GM23338 (cell line): Measurements from ENCODE around the gene CTAGE9. TPM values are rescaled to one million over a fixed set of nuclear protein-coding genes. Genes with fewer than 3 reads are reported as not detected.
"Not testable (repeated sequence)": the region's sequence is repeated elsewhere in the genome, so short reads cannot be mapped to it uniquely, and the experiment has no call there.

Source experiments
- ATAC-seq: fragments of 200-7000 bp; cut with Tn5 transposase; 3 replicates; pipeline ENCODE4 v1.9.1; 2020
- DNase-seq: peaks from one replicate; pipeline ENCODE4 v3.0.0-alpha.2; 2015; ENCODE audit warnings: low spot score
- H2AFZ ChIP-seq: fragments of 200-600 bp; sonication (generic); 2 replicates; pipeline ENCODE4 v1.8.0; 2016; ENCODE audit warnings: antibody characterized with exemption, mild to moderate bottlenecking, moderate library complexity
- H3F3A ChIP-seq: fragments of 200-600 bp; sonication (generic); replicated peaks from 2 replicates; pipeline ENCODE4 v1.8.0; 2017; ENCODE audit warnings: antibody characterized with exemption, mixed run types, low read depth
- H3K27ac ChIP-seq: fragments of 200-600 bp; sonication (generic); 2 replicates; pipeline ENCODE4 v1.6.1; 2016; ENCODE audit warnings: low read depth
- H3K27me3 ChIP-seq: fragments of 200-600 bp; sonication (generic); 2 replicates; pipeline ENCODE4 v1.8.0; 2016; ENCODE audit warnings: mild to moderate bottlenecking, mixed run types, moderate library complexity; ENCODE audit not compliant: insufficient read depth
- H3K36me3 ChIP-seq: fragments of 200-600 bp; sonication (generic); 2 replicates; pipeline ENCODE4 v1.8.0; 2016; ENCODE audit warnings: mild to moderate bottlenecking; ENCODE audit not compliant: insufficient read depth
- H3K4me1 ChIP-seq: fragments of 200-600 bp; sonication (generic); 2 replicates; pipeline ENCODE4 v1.8.0; 2016; ENCODE audit warnings: mild to moderate bottlenecking, moderate library complexity; ENCODE audit not compliant: insufficient read depth
- H3K4me2 ChIP-seq: fragments of 200-600 bp; sonication (generic); 2 replicates; pipeline ENCODE4 v1.7.1; 2017; ENCODE audit warnings: mixed run types
- H3K4me3 ChIP-seq: fragments of 200-600 bp; sonication (generic); 2 replicates; pipeline ENCODE4 v1.6.1; 2016; ENCODE audit warnings: mixed run types
- H3K79me2 ChIP-seq: fragments of 200-600 bp; sonication (generic); replicated peaks from 2 replicates; pipeline ENCODE4 v1.8.0; 2017; ENCODE audit warnings: mild to moderate bottlenecking; ENCODE audit not compliant: insufficient read depth
- H3K9me2 ChIP-seq: fragments of 200-600 bp; sonication (generic); 2 replicates; pipeline ENCODE4 v1.8.0; 2017; ENCODE audit not compliant: insufficient read depth
- H4K20me1 ChIP-seq: fragments of 200-600 bp; sonication (generic); replicated peaks from 2 replicates; pipeline ENCODE4 v1.8.0; 2017; ENCODE audit warnings: mild to moderate bottlenecking; ENCODE audit not compliant: insufficient read depth
- H3K27ac Mint-ChIP-seq: 2 replicates; pipeline ENCODE4 v1.8.0; 2020; ENCODE audit warnings: inconsistent platforms, mild to moderate bottlenecking, moderate library complexity, mixed read lengths
- H3K27me3 Mint-ChIP-seq: 3 replicates; pipeline ENCODE4 v1.8.0; 2022; ENCODE audit warnings: low read depth, mild to moderate bottlenecking, moderate library complexity, mixed read lengths, inconsistent platforms; ENCODE audit not compliant: insufficient read depth, poor library complexity
- H3K36me3 Mint-ChIP-seq: 3 replicates; pipeline ENCODE4 v1.8.0; 2021; ENCODE audit warnings: low read depth, mild to moderate bottlenecking, inconsistent platforms, moderate library complexity, mixed read lengths
- H3K4me1 Mint-ChIP-seq: 3 replicates; pipeline ENCODE4 v1.8.0; 2020; ENCODE audit warnings: mild to moderate bottlenecking, inconsistent platforms, mixed read lengths
- H3K4me3 Mint-ChIP-seq: 3 replicates; pipeline ENCODE4 v1.8.0; 2021; ENCODE audit warnings: moderate library complexity, mild to moderate bottlenecking, inconsistent platforms, mixed read lengths
- H3K9me3 Mint-ChIP-seq: 3 replicates; pipeline ENCODE4 v1.8.0; 2020; ENCODE audit warnings: moderate library complexity, mild to moderate bottlenecking, inconsistent platforms, mixed read lengths
- CREB1 ChIP-seq: fragments of 250-450 bp; sonication (Bioruptor Pico); IDR thresholded peaks from 2 replicates; pipeline ENCODE4 v1.5.0; 2020; ENCODE audit warnings: low read depth, mild to moderate bottlenecking, moderate library complexity
- EZH2 ChIP-seq: fragments of 200-600 bp; sonication (generic); IDR thresholded peaks from one replicate; pipeline ENCODE4 v1.8.0; 2017; ENCODE audit warnings: antibody characterized with exemption, mild to moderate bottlenecking, low read depth; ENCODE audit not compliant: unreplicated experiment
- JUNB ChIP-seq: IDR thresholded peaks from one replicate; pipeline ENCODE4 v1.6.1; 2016; ENCODE audit warnings: antibody characterized with exemption; ENCODE audit not compliant: unreplicated experiment
- POLR2AphosphoS5 ChIP-seq: IDR thresholded peaks from 2 replicates; pipeline ENCODE4 v1.6.1; 2016; ENCODE audit warnings: antibody characterized with exemption, low read depth
- STAT1 ChIP-seq: IDR thresholded peaks from one replicate; pipeline ENCODE4 v1.6.1; 2016; ENCODE audit warnings: antibody characterized with exemption; ENCODE audit not compliant: unreplicated experiment
- ZNF114 ChIP-seq: fragments of 250-450 bp; sonication (Bioruptor Pico); IDR thresholded peaks from 2 replicates; pipeline ENCODE4 v1.5.0; 2020; ENCODE audit warnings: mild to moderate bottlenecking, moderate library complexity
- polyA plus RNA-seq: library from polyadenylated mRNA; unstranded; fragments of >200 nt; fragmentation: Nextera tagmentation; extraction: Ambion mirVana; gene quantifications from 2 replicates; pipeline ENCODE4 v1.2.1, GENCODE V29; 2016
- total RNA-seq: library from RNA; depleted of rRNA; stranded (reverse); fragments of >200 nt; shearing (Covaris generic); gene quantifications from 2 replicates; pipeline ENCODE4 v1.2.3, GENCODE V29; 2014
- TF ChIP-seq, protein P1 (sequence below): IDR thresholded peaks from 2 replicates; pipeline ENCODE4 v1.6.1; 2016; ENCODE audit warnings: antibody characterized with exemption

Gene CTAGE9
- total and polyA plus RNA-seq, 2 experiments from 2014 or later: 0.10 to 0.13 TPM

DNA sequence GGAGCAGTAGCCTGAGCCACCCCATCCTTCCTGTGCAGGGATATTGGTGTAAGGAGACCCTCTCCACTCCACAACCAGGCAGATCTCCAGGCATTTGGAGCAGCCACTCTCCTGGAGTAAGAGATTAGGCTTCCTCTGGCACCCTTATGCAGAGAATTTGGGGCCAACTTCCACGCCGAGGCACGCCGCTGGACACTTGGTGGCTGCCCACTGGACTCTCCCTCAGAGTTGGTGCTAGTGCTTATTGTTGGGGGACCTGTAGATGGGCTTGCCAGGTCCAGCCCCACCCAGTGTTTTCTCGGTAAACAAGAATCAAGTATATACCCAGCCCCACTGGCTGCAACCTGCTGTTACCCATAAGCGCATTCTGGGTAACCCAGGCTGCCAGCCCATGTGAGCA, 4.8 kb upstream of the CTAGE9 start:
- not testable (repeated sequence) for H3K27ac ChIP-seq, H3K4me2 ChIP-seq, H3F3A ChIP-seq, H3K9me2 ChIP-seq, H3K27me3 Mint-ChIP-seq, H3K4me3 Mint-ChIP-seq, H3K36me3 Mint-ChIP-seq, H3K27ac Mint-ChIP-seq, H3K9me3 Mint-ChIP-seq, H3K4me3 ChIP-seq, H3K27me3 ChIP-seq, DNase-seq, H4K20me1 ChIP-seq, H3K4me1 Mint-ChIP-seq, H3K79me2 ChIP-seq, H3K36me3 ChIP-seq, H3K4me1 ChIP-seq
- ATAC-seq: peak; percentile 69
- H2AFZ ChIP-seq: peak overlapping the region; percentile 32; the same call in 1 of the 2 replicates

DNA sequence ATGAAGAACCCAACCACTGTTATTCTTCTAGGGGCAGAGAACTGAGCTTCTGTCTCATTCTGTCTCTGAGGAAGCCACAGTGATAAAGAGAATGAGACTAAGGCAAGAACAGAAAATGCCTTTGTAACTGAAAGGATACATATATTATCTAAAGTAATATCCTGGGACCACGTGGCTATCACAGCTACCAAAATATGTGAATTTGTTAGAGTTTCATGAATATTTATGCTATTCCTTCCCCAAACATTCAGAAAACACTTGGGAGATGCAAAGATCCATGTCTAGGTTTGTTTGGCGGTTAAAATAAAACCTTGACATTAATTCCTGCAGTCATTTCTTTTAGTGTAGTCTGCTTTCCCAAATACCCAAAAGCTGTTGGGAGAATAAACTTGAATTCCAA, 6.9 kb downstream of the CTAGE9 start:
- not testable (repeated sequence) for H3K4me3 ChIP-seq, H3K9me3 Mint-ChIP-seq, H3K27ac ChIP-seq, H3K79me2 ChIP-seq, H3F3A ChIP-seq, H3K27me3 ChIP-seq, H3K4me3 Mint-ChIP-seq, ATAC-seq, H3K4me1 Mint-ChIP-seq, H3K27ac Mint-ChIP-seq, H3K27me3 Mint-ChIP-seq, H3K9me2 ChIP-seq, DNase-seq, H3K4me2 ChIP-seq, H3K36me3 ChIP-seq, H4K20me1 ChIP-seq, H3K4me1 ChIP-seq, H2AFZ ChIP-seq, H3K36me3 Mint-ChIP-seq

DNA sequence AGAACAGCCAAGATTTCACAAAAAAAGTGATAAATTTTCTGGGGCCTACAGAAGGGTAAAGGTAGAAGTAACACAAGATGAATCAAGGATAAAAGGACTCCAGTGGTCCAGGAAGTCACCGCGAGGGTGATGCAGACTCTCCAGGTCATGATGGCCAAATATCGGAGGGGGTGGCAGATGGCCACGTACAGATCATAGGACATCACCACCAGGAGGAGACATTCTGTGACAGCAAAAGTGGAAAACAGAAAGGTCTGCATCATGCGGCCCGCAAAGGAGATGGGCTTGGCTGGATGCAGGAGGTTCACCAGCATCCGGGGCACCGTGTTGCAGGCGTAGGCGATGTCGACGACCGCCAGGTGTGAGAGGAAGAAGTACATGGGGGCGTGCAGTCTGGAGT, 10.0 kb downstream of the CTAGE9 start:
- H3K27me3 Mint-ChIP-seq, ATAC-seq, H3K4me1 Mint-ChIP-seq, H3K4me1 ChIP-seq, H3K27me3 ChIP-seq, H3K27ac Mint-ChIP-seq, H3K4me2 ChIP-seq, H2AFZ ChIP-seq, DNase-seq, H3F3A ChIP-seq, H3K27ac ChIP-seq, H4K20me1 ChIP-seq, H3K9me3 Mint-ChIP-seq, H3K4me3 Mint-ChIP-seq, H3K36me3 Mint-ChIP-seq, H3K36me3 ChIP-seq, H3K9me2 ChIP-seq, H3K79me2 ChIP-seq, H3K4me3 ChIP-seq: not testable (repeated sequence)

DNA sequence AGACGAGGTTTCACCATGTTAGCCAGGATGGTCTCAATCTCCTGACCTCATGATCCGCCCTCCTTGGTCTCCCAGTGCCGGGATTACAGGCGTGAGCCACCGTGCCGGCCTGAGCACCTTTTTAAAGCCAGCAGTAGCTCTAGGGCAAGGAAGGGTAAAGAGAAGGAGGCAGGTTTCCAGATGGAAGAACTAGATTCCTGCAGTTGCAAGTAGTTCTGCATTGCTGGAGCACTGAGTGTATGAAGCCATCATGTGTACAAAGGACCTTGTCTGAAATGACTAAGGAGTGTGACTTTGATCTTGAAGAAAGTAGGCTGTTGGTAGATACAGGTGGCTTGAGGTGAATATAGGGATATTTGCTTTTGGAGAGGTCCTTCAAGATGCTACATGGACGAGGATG, 13.9 kb downstream of the CTAGE9 start:
- no peaks in the 10 kb centered on the region; the same call in 1 of the 2 replicates for H3F3A ChIP-seq
- H3K4me1 ChIP-seq: peaks cover 17% of the 10 kb centered on the region
- DNase-seq (no peak), ATAC-seq (no peak)
- H4K20me1 ChIP-seq: no peaks in the 10 kb centered on the region
- H3K27ac ChIP-seq: no peak overlapping the region
- no peaks in the 10 kb centered on the region for H3K36me3 Mint-ChIP-seq
- TF ChIP-seq ZNF114 (no peak), JUNB (no peak), CREB1 (CRISPR knock-in tag) (no peak), EZH2 (no peak), POLR2AphosphoS5 (no peak), STAT1 (no peak)
- TF ChIP-seq, protein P1, sequence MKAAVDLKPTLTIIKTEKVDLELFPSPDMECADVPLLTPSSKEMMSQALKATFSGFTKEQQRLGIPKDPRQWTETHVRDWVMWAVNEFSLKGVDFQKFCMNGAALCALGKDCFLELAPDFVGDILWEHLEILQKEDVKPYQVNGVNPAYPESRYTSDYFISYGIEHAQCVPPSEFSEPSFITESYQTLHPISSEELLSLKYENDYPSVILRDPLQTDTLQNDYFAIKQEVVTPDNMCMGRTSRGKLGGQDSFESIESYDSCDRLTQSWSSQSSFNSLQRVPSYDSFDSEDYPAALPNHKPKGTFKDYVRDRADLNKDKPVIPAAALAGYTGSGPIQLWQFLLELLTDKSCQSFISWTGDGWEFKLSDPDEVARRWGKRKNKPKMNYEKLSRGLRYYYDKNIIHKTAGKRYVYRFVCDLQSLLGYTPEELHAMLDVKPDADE: no peak
- no peak overlapping the region for H3K27ac Mint-ChIP-seq
- no peak overlapping the region for H2AFZ ChIP-seq
- H3K36me3 ChIP-seq: no peaks in the 10 kb centered on the region
- H3K9me3 Mint-ChIP-seq: no peaks in the 10 kb centered on the region
- H3K27me3 ChIP-seq: no peaks in the 10 kb centered on the region
- no peak overlapping the region for H3K4me3 ChIP-seq
- H3K4me2 ChIP-seq: no peak overlapping the region
- H3K4me1 Mint-ChIP-seq: peaks cover 13% of the 10 kb centered on the region
- no peaks in the 10 kb centered on the region for H3K9me2 ChIP-seq
- H3K79me2 ChIP-seq: no peaks in the 10 kb centered on the region
- no peaks in the 10 kb centered on the region for H3K27me3 Mint-ChIP-seq
- H3K4me3 Mint-ChIP-seq: no peak overlapping the region
